ENCODE data around the gene PILRB.
"Not testable (repeated sequence)": the region's sequence is repeated elsewhere in the genome, so short reads cannot be mapped to it uniquely, and the experiment has no call there.

Gene PILRB

GRCh38 chr7:100345288-100345672 lies 12.6 kb upstream of the PILRB start:
- peak; percentile 35 for TF ChIP-seq CTCF (IDR thresholded peaks at IDR 0.05; ENCODE audit: low read depth, low read length)
- DNase-seq (ENCODE audit: extremely low read depth, low read depth) = not testable (repeated sequence)

- no peak for TF ChIP-seq CTCF (IDR thresholded peaks at IDR 0.05; ENCODE audit: low read depth, low read length)
- no peak for DNase-seq (ENCODE audit: extremely low read depth, low read depth)
Measured at GRCh38 chr7:100346921-100347320, 11.0 kb upstream of the PILRB start.

GRCh38 chr7:100348805-100349204 lies 9.1 kb upstream of the PILRB start:
- DNase-seq (ENCODE audit: extremely low read depth, low read depth) = no peak
- TF ChIP-seq CTCF (IDR thresholded peaks at IDR 0.05; ENCODE audit: low read depth, low read length) = no peak

- DNase-seq (ENCODE audit: extremely low read depth, low read depth) = no peak
- TF ChIP-seq CTCF (IDR thresholded peaks at IDR 0.05; ENCODE audit: low read depth, low read length) = no peak
Measured at GRCh38 chr7:100349757-100350156, 8.2 kb upstream of the PILRB start.

GRCh38 chr7:100351657-100352058 lies 6.3 kb upstream of the PILRB start:
- TF ChIP-seq CTCF (IDR thresholded peaks at IDR 0.05; ENCODE audit: low read depth, low read length) = no peak
- no peak for DNase-seq (ENCODE audit: extremely low read depth, low read depth)

- DNase-seq (ENCODE audit: extremely low read depth, low read depth) = not testable (repeated sequence)
Measured at GRCh38 chr7:100352230-100352781, 5.6 kb upstream of the PILRB start.

- no peak for TF ChIP-seq CTCF (IDR thresholded peaks at IDR 0.05; ENCODE audit: low read depth, low read length)
- DNase-seq (ENCODE audit: extremely low read depth, low read depth) = no peak
Measured at GRCh38 chr7:100352984-100353684, 4.8 kb upstream of the PILRB start.

Data from AG09319 (cell line).